K562 (cell line): Measurements from ENCODE around the gene PPP2R3C. TPM values are rescaled to one million over a fixed set of nuclear protein-coding genes. Genes with fewer than 3 reads are reported as not detected.

Source experiments
- ATF1 ChIP-seq, 2 experiments: fragments of 450-650 bp in 1 of 2; IDR thresholded peaks; 2 replicates each; pipeline ENCODE4 v1.6.1; 2016; ENCODE audit warnings: missing compliant biosample characterization in 1 of 2, missing genetic modification characterization in 1 of 2
- ATF7 ChIP-seq: fragments of 450-650 bp; IDR thresholded peaks from 2 replicates; pipeline ENCODE4 v1.7.1; 2014; ENCODE audit warnings: mild to moderate bottlenecking, moderate library complexity
- COPS2 ChIP-seq: fragments of 450-650 bp; conservative IDR thresholded peaks from 2 replicates; pipeline ENCODE4 v1.6.1; 2016; ENCODE audit warnings: mild to moderate bottlenecking, moderate library complexity
- ELF1 ChIP-seq: fragments of 200-800 bp; sonication (Bioruptor generic); IDR thresholded peaks from 2 replicates; pipeline ENCODE4 v1.6.1; 2016; ENCODE audit warnings: missing genetic modification characterization, missing compliant biosample characterization
- ETV5 ChIP-seq: sonication (generic); formaldehyde crosslinking; IDR thresholded peaks from 2 replicates; pipeline ENCODE4 v1.4.0; 2020; ENCODE audit warnings: low read depth, mild to moderate bottlenecking, missing genetic modification reagents
- FOXK1 ChIP-seq: sonication (generic); formaldehyde crosslinking; IDR thresholded peaks from 2 replicates; pipeline ENCODE4 v1.8.0; 2022; ENCODE audit warnings: missing genetic modification reagents, mild to moderate bottlenecking, borderline replicate concordance
- GTF2F1 ChIP-seq: IDR thresholded peaks from 2 replicates; pipeline ENCODE4 v1.6.1; 2011; ENCODE audit warnings: low read depth, low read length, improper control_type of control experiment
- HDAC1 ChIP-seq, 2 experiments: fragments of 450-650 bp; IDR thresholded peaks; 2 replicates each; pipeline ENCODE4 v1.6.1; 2016 to 2017; ENCODE audit warnings: inconsistent platforms in 1 of 2, mild to moderate bottlenecking in 1 of 2, moderate library complexity in 1 of 2
- KAT8 ChIP-seq: fragments of 450-650 bp; IDR thresholded peaks from 2 replicates; pipeline ENCODE4 v1.6.1; 2016; ENCODE audit warnings: low read depth, mild to moderate bottlenecking
- KDM5B ChIP-seq: fragments of 200-600 bp; sonication (generic); IDR thresholded peaks from 2 replicates; pipeline ENCODE4 v1.6.1; 2012; ENCODE audit warnings: low read depth, mild to moderate bottlenecking, moderate library complexity, low read length, control low read depth, inconsistent platforms; ENCODE audit not compliant: insufficient replicate concordance
- MCM5 ChIP-seq: fragments of 450-650 bp; IDR thresholded peaks from 2 replicates; pipeline ENCODE4 v1.6.1; 2016; ENCODE audit warnings: low read depth
- NCOR1 ChIP-seq: fragments of 450-650 bp; IDR thresholded peaks from 2 replicates; pipeline ENCODE4 v1.6.1; 2016; ENCODE audit warnings: mild to moderate bottlenecking, moderate library complexity
- NR2C2 ChIP-seq, 2 experiments: fragments of 200-800 bp in 1 of 2; sonication (Bioruptor generic) in 1 of 2; sonication (generic) in 1 of 2; formaldehyde crosslinking in 1 of 2; IDR thresholded peaks; 2 replicates each; pipeline versions ENCODE4 v1.6.1 to v1.8.0; 2016 to 2022; ENCODE audit warnings: mild to moderate bottlenecking in 1 of 2, missing compliant biosample characterization in 1 of 2, missing genetic modification characterization in 1 of 2, missing genetic modification reagents in 1 of 2
- PCBP2 ChIP-seq: fragments of 200-400 bp; formaldehyde crosslinking; IDR thresholded peaks from 2 replicates; pipeline ENCODE4 v1.6.1; 2018; ENCODE audit warnings: low read length, low read depth, mild to moderate bottlenecking, moderate library complexity; ENCODE audit not compliant: poor library complexity, severe bottlenecking
- TBP ChIP-seq: optimal IDR thresholded peaks from 2 replicates; pipeline ENCODE3; 2011; ENCODE audit warnings: low read depth, low read length, improper control_type of control experiment
- polyA plus RNA-seq, 8 experiments: library from polyadenylated mRNA; depleted of rRNA in 4 of 8; stranded (reverse) in 5 of 8; unstranded in 3 of 8; fragments of >200 nt; fragmentation: Nextera tagmentation in 2 of 8; fragmentation: Illumina TruSeq in 1 of 8; extraction: Ambion mirVana in 2 of 8; extraction: Trizol in 1 of 8; gene quantifications; 2 replicates each; pipeline versions ENCODE4 v1.2.1 to v1.2.3, GENCODE V29; 2011 to 2014; ENCODE audit warnings: inconsistent platforms in 1 of 8, missing spikeins in 1 of 8
- total RNA-seq, 7 experiments: library from RNA; depleted of rRNA in 6 of 7; stranded (reverse); fragments of >200 nt in 6 of 7; fragmentation: Illumina TruSeq in 2 of 7; extraction: Trizol in 2 of 7; gene quantifications; 2 replicates each; pipeline versions ENCODE4 v1.2.1 to v1.2.3, GENCODE V29; 2011 to 2021; ENCODE audit warnings: low replicate concordance in 1 of 7
- TF ChIP-seq, protein P1 (sequence below): fragments of 450-650 bp; IDR thresholded peaks from 2 replicates; pipeline ENCODE4 v1.6.1; 2016; ENCODE audit warnings: borderline replicate concordance
- TF ChIP-seq, protein P2 (sequence below), 2 experiments: IDR thresholded peaks; 2 replicates each; pipeline ENCODE4 v1.6.1; 2012; ENCODE audit warnings: improper control_type of control experiment in 2 of 2, low read depth in 2 of 2, low read length in 2 of 2, borderline replicate concordance in 1 of 2
- TF ChIP-seq, protein P3 (sequence below): fragments of 250-450 bp; sonication (Bioruptor Pico); IDR thresholded peaks from 2 replicates; pipeline ENCODE4 v1.4.0; 2020; ENCODE audit warnings: mild to moderate bottlenecking
- TF ChIP-seq, protein P4 (sequence below), 2 experiments: fragments of 450-650 bp in 1 of 2; sonication (generic) in 1 of 2; formaldehyde crosslinking; conservative IDR thresholded peaks; 2 replicates each; pipeline versions ENCODE4 v1.4.0 to v1.8.1; 2020 to 2022; ENCODE audit warnings: mild to moderate bottlenecking in 1 of 2, missing genetic modification reagents in 1 of 2

The PPP2R3C gene
- total and polyA plus RNA-seq, 9 of the 15 experiments (the other 6 are each of a cell fraction or from before 2014, with no cell fraction given), result 14.7 to 43.3 (median 22.7) TPM

DNA sequence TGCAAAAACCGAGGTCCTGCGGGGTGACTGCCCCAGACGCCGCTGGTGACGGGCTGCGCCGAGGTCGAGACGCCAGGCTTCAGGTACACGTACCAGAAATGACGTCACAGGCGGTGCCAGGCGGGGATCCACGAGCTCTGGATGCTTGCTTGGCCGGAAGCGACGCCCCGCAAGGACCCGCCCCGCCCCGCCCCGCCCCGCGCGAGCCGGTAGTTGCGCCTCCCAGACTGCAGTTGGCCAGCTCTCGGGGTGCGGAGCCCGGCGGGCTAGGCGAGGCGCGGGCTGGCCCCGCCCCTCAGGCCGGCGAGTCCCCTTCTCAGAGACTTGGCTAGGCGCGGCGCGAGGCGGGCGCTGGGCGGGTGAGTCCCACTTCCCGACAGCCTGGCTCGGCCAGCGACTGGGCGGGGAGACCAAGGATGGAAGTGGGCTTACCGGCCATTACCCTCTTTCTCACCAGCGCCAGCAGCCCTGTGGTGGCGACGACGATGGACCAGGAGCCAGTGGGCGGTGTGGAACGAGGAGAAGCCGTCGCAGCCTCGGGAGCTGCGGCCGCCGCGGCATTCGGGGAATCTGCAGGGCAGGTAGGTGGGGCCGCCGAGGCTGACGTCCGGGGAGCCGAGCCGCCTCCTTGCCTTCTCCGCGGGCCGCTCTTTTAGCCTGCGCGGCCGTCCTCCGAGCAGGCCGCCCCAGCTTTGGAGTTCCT lies 75.6 kb downstream of the PPP2R3C start, which contains the start of gene FAM177A1 (continued):
- TF ChIP-seq, protein P1, sequence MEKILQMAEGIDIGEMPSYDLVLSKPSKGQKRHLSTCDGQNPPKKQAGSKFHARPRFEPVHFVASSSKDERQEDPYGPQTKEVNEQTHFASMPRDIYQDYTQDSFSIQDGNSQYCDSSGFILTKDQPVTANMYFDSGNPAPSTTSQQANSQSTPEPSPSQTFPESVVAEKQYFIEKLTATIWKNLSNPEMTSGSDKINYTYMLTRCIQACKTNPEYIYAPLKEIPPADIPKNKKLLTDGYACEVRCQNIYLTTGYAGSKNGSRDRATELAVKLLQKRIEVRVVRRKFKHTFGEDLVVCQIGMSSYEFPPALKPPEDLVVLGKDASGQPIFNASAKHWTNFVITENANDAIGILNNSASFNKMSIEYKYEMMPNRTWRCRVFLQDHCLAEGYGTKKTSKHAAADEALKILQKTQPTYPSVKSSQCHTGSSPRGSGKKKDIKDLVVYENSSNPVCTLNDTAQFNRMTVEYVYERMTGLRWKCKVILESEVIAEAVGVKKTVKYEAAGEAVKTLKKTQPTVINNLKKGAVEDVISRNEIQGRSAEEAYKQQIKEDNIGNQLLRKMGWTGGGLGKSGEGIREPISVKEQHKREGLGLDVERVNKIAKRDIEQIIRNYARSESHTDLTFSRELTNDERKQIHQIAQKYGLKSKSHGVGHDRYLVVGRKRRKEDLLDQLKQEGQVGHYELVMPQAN, result peak; percentile 21; the same call in 1 of the 2 replicates
- TF ChIP-seq COPS2 (no peak), ATF7 (peak; percentile 98), ATF1 (CRISPR knock-in tag; IDR thresholded peaks at IDR 0.05) (peak; percentile 62), ATF1 (tag; IDR thresholded peaks at IDR 0.05) (peak; percentile 97), TBP (peak; percentile 52), FOXK1 (CRISPR knock-in tag) (no peak), KDM5B (peak; percentile 85), NR2C2 (CRISPR knock-in tag; IDR thresholded peaks at IDR 0.05) (peak; percentile 46; the same call in 1 of the 2 replicates), NR2C2 (tag; IDR thresholded peaks at IDR 0.05) (peak; percentile 62; the same call in 1 of the 2 replicates), KAT8 (no peak), PCBP2 (no peak), NCOR1 (no peak), ETV5 (CRISPR knock-in tag) (peak; percentile 71), GTF2F1 (no peak), HDAC1 (IDR thresholded peaks at IDR 0.05) (peak in 1 of 2 experiments; percentile 42; a peak in 1 of 4 replicates), ELF1 (tag) (peak; percentile 69), MCM5 (no peak)
- TF ChIP-seq, protein P2, sequence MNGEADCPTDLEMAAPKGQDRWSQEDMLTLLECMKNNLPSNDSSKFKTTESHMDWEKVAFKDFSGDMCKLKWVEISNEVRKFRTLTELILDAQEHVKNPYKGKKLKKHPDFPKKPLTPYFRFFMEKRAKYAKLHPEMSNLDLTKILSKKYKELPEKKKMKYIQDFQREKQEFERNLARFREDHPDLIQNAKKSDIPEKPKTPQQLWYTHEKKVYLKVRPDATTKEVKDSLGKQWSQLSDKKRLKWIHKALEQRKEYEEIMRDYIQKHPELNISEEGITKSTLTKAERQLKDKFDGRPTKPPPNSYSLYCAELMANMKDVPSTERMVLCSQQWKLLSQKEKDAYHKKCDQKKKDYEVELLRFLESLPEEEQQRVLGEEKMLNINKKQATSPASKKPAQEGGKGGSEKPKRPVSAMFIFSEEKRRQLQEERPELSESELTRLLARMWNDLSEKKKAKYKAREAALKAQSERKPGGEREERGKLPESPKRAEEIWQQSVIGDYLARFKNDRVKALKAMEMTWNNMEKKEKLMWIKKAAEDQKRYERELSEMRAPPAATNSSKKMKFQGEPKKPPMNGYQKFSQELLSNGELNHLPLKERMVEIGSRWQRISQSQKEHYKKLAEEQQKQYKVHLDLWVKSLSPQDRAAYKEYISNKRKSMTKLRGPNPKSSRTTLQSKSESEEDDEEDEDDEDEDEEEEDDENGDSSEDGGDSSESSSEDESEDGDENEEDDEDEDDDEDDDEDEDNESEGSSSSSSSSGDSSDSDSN (IDR thresholded peaks at IDR 0.05; ENCODE audit: borderline replicate concordance in 1 of 2, low read depth in 2 of 2, low read length in 2 of 2), result peak; percentile 65 to 78; a peak in 2 of 4 replicates
- TF ChIP-seq, protein P3, sequence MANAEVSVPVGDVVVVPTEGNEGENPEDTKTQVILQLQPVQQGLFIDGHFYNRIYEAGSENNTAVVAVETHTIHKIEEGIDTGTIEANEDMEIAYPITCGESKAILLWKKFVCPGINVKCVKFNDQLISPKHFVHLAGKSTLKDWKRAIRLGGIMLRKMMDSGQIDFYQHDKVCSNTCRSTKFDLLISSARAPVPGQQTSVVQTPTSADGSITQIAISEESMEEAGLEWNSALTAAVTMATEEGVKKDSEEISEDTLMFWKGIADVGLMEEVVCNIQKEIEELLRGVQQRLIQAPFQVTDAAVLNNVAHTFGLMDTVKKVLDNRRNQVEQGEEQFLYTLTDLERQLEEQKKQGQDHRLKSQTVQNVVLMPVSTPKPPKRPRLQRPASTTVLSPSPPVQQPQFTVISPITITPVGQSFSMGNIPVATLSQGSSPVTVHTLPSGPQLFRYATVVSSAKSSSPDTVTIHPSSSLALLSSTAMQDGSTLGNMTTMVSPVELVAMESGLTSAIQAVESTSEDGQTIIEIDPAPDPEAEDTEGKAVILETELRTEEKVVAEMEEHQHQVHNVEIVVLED (CRISPR knock-in tag), result peak; percentile 58
- TF ChIP-seq, protein P4, sequence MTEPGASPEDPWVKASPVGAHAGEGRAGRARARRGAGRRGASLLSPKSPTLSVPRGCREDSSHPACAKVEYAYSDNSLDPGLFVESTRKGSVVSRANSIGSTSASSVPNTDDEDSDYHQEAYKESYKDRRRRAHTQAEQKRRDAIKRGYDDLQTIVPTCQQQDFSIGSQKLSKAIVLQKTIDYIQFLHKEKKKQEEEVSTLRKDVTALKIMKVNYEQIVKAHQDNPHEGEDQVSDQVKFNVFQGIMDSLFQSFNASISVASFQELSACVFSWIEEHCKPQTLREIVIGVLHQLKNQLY (CRISPR knock-in tag; conservative IDR thresholded peaks at IDR 0.05), result no peak
